Endothelial cell of umbilical vein (primary cell): Measurements from ENCODE around the gene PADI1. TPM values are rescaled to one million over a fixed set of nuclear protein-coding genes. Genes with fewer than 3 reads are reported as not detected.

Experiments used
- Bru-seq: library from RNA; stranded (reverse); fragments of 400-500 nt; gene quantifications from one replicate; lab custom pipeline; 2021; lab: Mats Ljungman, UMichigan
- BruChase-seq, 2 experiments: library from RNA; stranded (reverse); fragments of 400-500 nt; gene quantifications; one replicate each; lab custom pipeline; 2021; lab: Mats Ljungman, UMichigan
- BruUV-seq: library from RNA; stranded (reverse); fragments of 400-500 nt; replicated peaks from 2 replicates; lab custom pipeline; 2021; lab: Mats Ljungman, UMichigan
- CTCF ChIA-PET: fragments of 300-600, 350-600 bp; sonication (Branson Sonifier 250); formaldehyde crosslinking; loops from one replicate; lab custom pipeline; 2021; ENCODE audit warnings: antibody characterized with exemption, inconsistent platforms; lab: Charles Lee
- POLR2A ChIA-PET: fragments of 300-600, 350-600 bp; sonication (Branson Sonifier 250); formaldehyde crosslinking; loops from one replicate; lab custom pipeline; 2021; ENCODE audit warnings: antibody characterized with exemption, inconsistent platforms; lab: Charles Lee
- DNase-seq: peaks from one replicate; pipeline ENCODE4 v3.0.0-alpha.2; 2011; ENCODE audit warnings: low read depth, low spot score
- FAIRE-seq: peaks from 2 replicates; lab custom pipeline; 2011; peaks lifted over from hg19 to GRCh38; lab: Jason Lieb, UNC
- H2AFZ ChIP-seq: 2 replicates; pipeline ENCODE4 v1.6.0; 2012; ENCODE audit warnings: low read depth, low read length, control low read depth, inconsistent platforms
- H3K27ac ChIP-seq: 2 replicates; pipeline ENCODE4 v1.5.1; 2011; ENCODE audit warnings: low read depth, mild to moderate bottlenecking, control low read depth, low read length, moderate library complexity; ENCODE audit not compliant: insufficient read depth
- H3K27me3 ChIP-seq, 2 experiments: 2 replicates each; pipeline versions ENCODE4 v1.6.0 to v1.6.1; 2011; ENCODE audit warnings: low read length in 2 of 2, mixed read lengths in 1 of 2; ENCODE audit not compliant: control insufficient read depth in 2 of 2, insufficient read depth in 2 of 2
- H3K36me3 ChIP-seq, 2 experiments: 2 replicates in 1 of 2; 3 replicates in 1 of 2; pipeline ENCODE4 v1.5.1; 2011; ENCODE audit warnings: low read length in 2 of 2, mild to moderate bottlenecking in 1 of 2, moderate library complexity in 1 of 2; ENCODE audit not compliant: control insufficient read depth in 2 of 2, insufficient read depth in 2 of 2; ENCODE audit errors: extremely low read depth in 1 of 2
- H3K4me1 ChIP-seq: 3 replicates; pipeline ENCODE4 v1.5.1; 2011; ENCODE audit warnings: mild to moderate bottlenecking, low read length; ENCODE audit not compliant: control insufficient read depth, insufficient read depth; ENCODE audit errors: extremely low read depth
- H3K4me2 ChIP-seq: 2 replicates; pipeline ENCODE4 v1.6.1; 2011; ENCODE audit warnings: low read length, control low read depth, mixed read lengths; ENCODE audit not compliant: insufficient read depth
- H3K4me3 ChIP-seq, 3 experiments: fragments of 200-600 bp in 1 of 3; sonication (generic), shearing (Covaris generic) in 1 of 3; replicated peaks in 1 of 3; 2 replicates each; pipeline ENCODE4 v1.5.1; 2011 to 2016; ENCODE audit warnings: control low read depth in 3 of 3, low read length in 3 of 3, mild to moderate bottlenecking in 2 of 3, inconsistent platforms in 1 of 3, low read depth in 1 of 3, moderate library complexity in 1 of 3; ENCODE audit not compliant: insufficient read depth in 1 of 3
- H3K79me2 ChIP-seq: 2 replicates; pipeline ENCODE4 v1.6.0; 2012; ENCODE audit warnings: low read length, inconsistent platforms; ENCODE audit not compliant: control insufficient read depth, insufficient read depth
- H3K9ac ChIP-seq: replicated peaks from 2 replicates; pipeline ENCODE3; 2011; ENCODE audit warnings: low read length, control low read depth; ENCODE audit not compliant: insufficient read depth; ENCODE audit errors: extremely low read depth
- H3K9me1 ChIP-seq: replicated peaks from 3 replicates; pipeline ENCODE4 v1.6.0; 2011; ENCODE audit warnings: mild to moderate bottlenecking, low read length; ENCODE audit not compliant: control insufficient read depth, insufficient read depth; ENCODE audit errors: extremely low read depth
- H3K9me3 ChIP-seq: replicated peaks from 2 replicates; pipeline ENCODE4 v1.5.1; 2012; ENCODE audit warnings: low read length, inconsistent platforms; ENCODE audit not compliant: control insufficient read depth, insufficient read depth
- H4K20me1 ChIP-seq: replicated peaks from 2 replicates; pipeline ENCODE3; 2011; ENCODE audit warnings: mild to moderate bottlenecking, low read length; ENCODE audit not compliant: control insufficient read depth, insufficient read depth; ENCODE audit errors: extremely low read depth
- EZH2 ChIP-seq: IDR thresholded peaks from 2 replicates; pipeline ENCODE4 v1.6.1; 2012; ENCODE audit warnings: borderline replicate concordance, low read depth, mild to moderate bottlenecking, moderate library complexity, low read length, inconsistent platforms; ENCODE audit not compliant: severe bottlenecking
- FOS ChIP-seq: IDR thresholded peaks from 2 replicates; pipeline ENCODE4 v1.6.1; 2011; ENCODE audit warnings: mild to moderate bottlenecking, low read length, moderate library complexity, borderline replicate concordance; ENCODE audit not compliant: insufficient read depth
- GATA2 ChIP-seq: IDR thresholded peaks from 2 replicates; pipeline ENCODE4 v1.7.0; 2011; ENCODE audit warnings: low read depth, mild to moderate bottlenecking, moderate library complexity, mixed read lengths, low read length; ENCODE audit not compliant: insufficient read length, insufficient read depth
- JUN ChIP-seq: IDR thresholded peaks from 2 replicates; pipeline ENCODE4 v1.6.1; 2011; ENCODE audit warnings: borderline replicate concordance, low read depth; ENCODE audit not compliant: insufficient read length, insufficient read depth
- MYC ChIP-seq: IDR thresholded peaks from one replicate; pipeline ENCODE4 v1.6.1; 2011; ENCODE audit warnings: mild to moderate bottlenecking, low read depth, low read length
- POLR2A ChIP-seq: IDR thresholded peaks from 2 replicates; pipeline ENCODE4 v1.6.1; 2012; ENCODE audit warnings: low read depth, mild to moderate bottlenecking, control low read depth, low read length
- POLR2AphosphoS5 ChIP-seq: IDR thresholded peaks from 2 replicates; pipeline ENCODE4 v1.6.1; 2012; ENCODE audit warnings: low read depth, mild to moderate bottlenecking, control low read depth, low read length, moderate library complexity; ENCODE audit not compliant: insufficient read depth
- dilution Hi-C: fragments of 300-500 bp; cut with MboI; formaldehyde crosslinking; loops from one replicate; pipeline ENCODE4 v1.15.0; 2019; ENCODE audit warnings: low sequenced_read_pairs; ENCODE audit not compliant: extremely low pct_ligation_motif_present
- intact Hi-C: fragments of 100-400 bp; cut with micrococcal nuclease; formaldehyde crosslinking; loops from one replicate; pipeline ENCODE4 v1.10.0; 2022
- long read RNA-seq: library from polyadenylated mRNA; stranded (forward); transcript quantifications from one replicate; pipeline ENCODE4 v2.0.0, GENCODE V29; 2021
- polyA minus RNA-seq, 3 experiments: library from RNA; depleted of rRNA, polyadenylated mRNA; stranded (reverse); fragments of >200 nt; gene quantifications; 1 replicate in 1 of 3; 2 replicates in 2 of 3; pipeline ENCODE4 v1.2.3, GENCODE V29; 2011
- polyA plus RNA-seq, 4 experiments: library from polyadenylated mRNA; depleted of rRNA in 3 of 4; stranded (reverse) in 3 of 4; unstranded in 1 of 4; fragments of >200 nt; gene quantifications; 2 replicates each; pipeline versions ENCODE4 v1.2.1 to v1.2.3, GENCODE V29; 2011 to 2012; ENCODE audit warnings: missing spikeins in 1 of 4
- total RNA-seq: library from RNA; stranded (reverse); gene quantifications from 2 replicates; pipeline ENCODE4 v1.2.3, GENCODE V29; 2021
- TF ChIP-seq, protein P1 (sequence below): IDR thresholded peaks from 2 replicates; pipeline ENCODE4 v1.6.1; 2011; ENCODE audit not compliant: insufficient read depth, insufficient read length

Gene PADI1, protein sequence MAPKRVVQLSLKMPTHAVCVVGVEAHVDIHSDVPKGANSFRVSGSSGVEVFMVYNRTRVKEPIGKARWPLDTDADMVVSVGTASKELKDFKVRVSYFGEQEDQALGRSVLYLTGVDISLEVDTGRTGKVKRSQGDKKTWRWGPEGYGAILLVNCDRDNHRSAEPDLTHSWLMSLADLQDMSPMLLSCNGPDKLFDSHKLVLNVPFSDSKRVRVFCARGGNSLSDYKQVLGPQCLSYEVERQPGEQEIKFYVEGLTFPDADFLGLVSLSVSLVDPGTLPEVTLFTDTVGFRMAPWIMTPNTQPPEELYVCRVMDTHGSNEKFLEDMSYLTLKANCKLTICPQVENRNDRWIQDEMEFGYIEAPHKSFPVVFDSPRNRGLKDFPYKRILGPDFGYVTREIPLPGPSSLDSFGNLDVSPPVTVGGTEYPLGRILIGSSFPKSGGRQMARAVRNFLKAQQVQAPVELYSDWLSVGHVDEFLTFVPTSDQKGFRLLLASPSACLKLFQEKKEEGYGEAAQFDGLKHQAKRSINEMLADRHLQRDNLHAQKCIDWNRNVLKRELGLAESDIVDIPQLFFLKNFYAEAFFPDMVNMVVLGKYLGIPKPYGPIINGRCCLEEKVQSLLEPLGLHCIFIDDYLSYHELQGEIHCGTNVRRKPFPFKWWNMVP
- total RNA-seq, result not detected in 2 replicates
- 0.01 and 0.03 TPM in 2 replicates for polyA plus RNA-seq
- polyA plus RNA-seq (2011; cell fraction: cytosol; rRNA removed), result 0.01 and 0.03 TPM in 2 replicates
- 0.22 and 0.32 TPM in 2 replicates for polyA plus RNA-seq (2011; cell fraction: nucleus; rRNA removed)
- polyA plus RNA-seq (2012), result not detected in 2 replicates
- 0.07 TPM in 1 of 2 replicates, not detected in the other for polyA minus RNA-seq
- not detected for polyA minus RNA-seq (2011; cell fraction: cytosol; rRNA and poly(A)+ RNA removed)
- 0.82 TPM in 1 of 2 replicates, not detected in the other for polyA minus RNA-seq (2011; cell fraction: nucleus; rRNA and poly(A)+ RNA removed)
- Bru-seq, nascent RNA, result not detected
- not detected for BruChase-seq, experiment 1, labeled RNA remaining after a 6-hour chase
- not detected for BruChase-seq, experiment 2, labeled RNA remaining after a 2-hour chase
- long read RNA-seq, result 0 reads

DNA sequence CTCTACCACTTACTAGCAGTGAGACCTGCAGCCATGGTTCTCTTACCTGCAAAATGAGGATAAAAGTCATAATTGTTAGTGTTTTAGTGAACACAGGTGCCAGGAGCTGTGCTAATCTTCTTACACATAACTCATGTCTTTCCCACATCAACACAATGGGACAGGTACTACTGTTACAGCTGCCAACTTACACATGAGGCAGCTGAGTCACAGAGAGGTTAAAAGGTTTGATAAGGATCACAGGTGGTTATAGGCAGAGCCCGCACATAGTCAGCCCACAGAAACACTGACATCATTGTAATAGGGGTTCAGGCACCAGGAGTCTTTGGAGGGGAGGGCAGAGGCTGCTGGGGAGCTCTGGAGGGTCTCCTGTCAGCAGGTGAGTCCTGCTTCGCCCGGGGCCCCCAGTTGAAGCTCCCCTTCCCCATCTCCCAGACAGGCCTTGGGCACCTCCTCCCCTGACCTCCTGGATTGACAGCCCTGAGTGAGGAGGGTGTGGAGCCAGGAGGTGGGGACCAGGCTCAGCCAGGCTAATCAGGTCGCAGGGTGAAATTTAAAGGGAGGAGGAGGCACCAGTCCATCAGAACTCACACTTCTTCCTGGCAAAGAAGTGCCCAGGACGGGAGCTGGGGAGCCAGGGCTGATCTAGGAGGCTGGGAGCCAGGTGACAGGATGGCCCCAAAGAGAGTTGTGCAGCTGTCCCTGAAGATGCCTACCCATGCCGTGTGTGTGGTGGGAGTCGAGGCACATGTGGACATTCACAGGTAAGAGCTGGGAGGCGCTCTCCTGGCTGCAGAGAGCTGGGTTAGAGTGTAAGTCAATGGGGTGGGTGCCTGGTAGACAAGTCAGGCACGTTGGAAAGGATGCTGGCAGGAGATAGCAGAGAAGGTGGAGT, at the start of gene PADI1:
Gene PADI1 (plus strand): TSS at position 583 of the 895 bp plus-strand sequence. CDS start 90 bp downstream, at position 673.
- no peaks in the 10 kb centered on the region for H4K20me1 ChIP-seq
- intact Hi-C loops, result no loop called here
- H3K36me3 ChIP-seq, result no peaks in the 10 kb centered on the region
- CTCF ChIA-PET, result no interaction called here
- no TSS peak for BruUV-seq
- TF ChIP-seq POLR2AphosphoS5 (no peak), GATA2 (no peak), FOS (no peak), EZH2 (no peak), MYC (no peak), JUN (no peak), POLR2A (no peak)
- TF ChIP-seq, protein P1, sequence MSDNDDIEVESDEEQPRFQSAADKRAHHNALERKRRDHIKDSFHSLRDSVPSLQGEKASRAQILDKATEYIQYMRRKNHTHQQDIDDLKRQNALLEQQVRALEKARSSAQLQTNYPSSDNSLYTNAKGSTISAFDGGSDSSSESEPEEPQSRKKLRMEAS, result no peak
- no peaks in the 10 kb centered on the region for H3K79me2 ChIP-seq
- no peak within 1 kb of the TSS for H3K4me2 ChIP-seq
- H3K9me1 ChIP-seq, result no peaks in the 10 kb centered on the region
- H3K27ac ChIP-seq, result no peak within 1 kb of the TSS
- DNase-seq (no peak), FAIRE-seq (no peak)
- POLR2A ChIA-PET, result no interaction called here
- no peaks in the 10 kb centered on the region for H3K27me3 ChIP-seq
- H3K4me1 ChIP-seq, result no peaks in the 10 kb centered on the region
- H3K9ac ChIP-seq, result no peak within 1 kb of the TSS
- dilution Hi-C loops, result no loop called here
- no peak within 1 kb of the TSS for H2AFZ ChIP-seq
- H3K9me3 ChIP-seq, result no peaks in the 10 kb centered on the region
- no peak within 1 kb of the TSS for H3K4me3 ChIP-seq
